ENCODE results near the gene KCNC4. TPM values are rescaled to one million over a fixed set of nuclear protein-coding genes. Genes with fewer than 3 reads are reported as not detected.

The KCNC4 gene
- total and polyA plus RNA-seq, 12 donors: 2.2 to 13.8 (median 5.1) TPM

DNA sequence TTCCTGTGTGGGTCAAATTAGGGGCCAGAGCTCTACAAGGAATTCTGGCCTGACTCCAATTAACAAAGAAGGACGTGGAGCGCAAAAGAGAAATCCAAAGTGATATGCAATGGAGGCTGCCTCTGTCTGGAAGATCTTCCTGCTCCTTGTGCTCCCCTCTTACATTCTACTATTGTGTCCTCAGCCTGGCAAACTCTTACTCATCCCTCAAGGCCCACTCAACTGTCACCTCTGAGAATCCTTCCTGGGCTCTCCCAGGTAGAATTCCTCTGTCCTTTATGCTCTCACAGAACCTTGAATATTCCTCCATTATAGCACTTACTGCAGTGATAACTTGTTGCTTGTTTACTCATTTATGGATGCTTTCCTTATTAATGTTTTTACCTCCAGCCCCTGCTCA is 31.4 kb downstream of the KCNC4 start:
- WGBS, 2 donors: 17 to 43% methylated on average over 2 of the region's 2 CpGs
- no peak for TF ChIP-seq CTCF (IDR thresholded peaks at IDR 0.05)
- Histone ChIP-seq H3K4me3 (no peak overlapping the region), H3K27me3 (no peaks in the 10 kb centered on the region), H3K27ac (no peak overlapping the region), H3K4me1 (peaks cover 0 to 33% (median 17%) of the 10 kb centered on the region in 9 donors), H3K9me3 (no peaks in the 10 kb centered on the region), H3K36me3 (no peaks in the 10 kb centered on the region)
- ATAC-seq (no peak), DNase-seq (no peak)
- intact Hi-C loops (cut with DNase I): no loop called here

- H3K27ac ChIP-seq: no peak overlapping the region
- ATAC-seq: no peak
- WGBS, 2 donors: 83 to 95% methylated on average over 4 of the region's 4 CpGs
Measured at GRCh38 chr1:110242062-110242461, 31.9 kb downstream of the KCNC4 start.

GRCh38 chr1:110242731-110243130 is 32.6 kb downstream of the KCNC4 start:
- intact Hi-C loops (cut with DNase I): no loop called here
- H3K4me3 ChIP-seq: no peak overlapping the region

More at GRCh38 chr1:110242062-110242461, 31.9 kb downstream of the KCNC4 start:
- Histone ChIP-seq H3K9me3 (no peaks in the 10 kb centered on the region), H3K36me3 (no peaks in the 10 kb centered on the region), H3K4me3 (no peak overlapping the region), H3K27me3 (no peaks in the 10 kb centered on the region), H3K4me1 (peaks cover 0 to 33% (median 17%) of the 10 kb centered on the region in 9 donors)
- no peak for DNase-seq
- intact Hi-C loops (cut with DNase I): no loop called here
- no peak for TF ChIP-seq CTCF (IDR thresholded peaks at IDR 0.05)

GRCh38 chr1:110243146-110243545 is 33.0 kb downstream of the KCNC4 start:
- intact Hi-C loops (cut with DNase I): no loop called here

More at GRCh38 chr1:110242731-110243130, 32.6 kb downstream of the KCNC4 start:
- Histone ChIP-seq H3K27me3 (no peaks in the 10 kb centered on the region), H3K9me3 (no peaks in the 10 kb centered on the region), H3K36me3 (no peaks in the 10 kb centered on the region), H3K27ac (no peak overlapping the region), H3K4me1 (peaks cover 0 to 30% (median 17%) of the 10 kb centered on the region in 9 donors)
- no peak for DNase-seq
- WGBS, 2 donors: 80 to 83% methylated on average over 4 of the region's 4 CpGs
- no peak for ATAC-seq
- TF ChIP-seq CTCF (IDR thresholded peaks at IDR 0.05): no peak

More at GRCh38 chr1:110243146-110243545, 33.0 kb downstream of the KCNC4 start:
- H3K4me3 ChIP-seq: no peak overlapping the region
- no peak for ATAC-seq
- no peak for DNase-seq
- H3K36me3 ChIP-seq: no peaks in the 10 kb centered on the region
- no peaks in the 10 kb centered on the region for H3K9me3 ChIP-seq
- no peak overlapping the region for H3K27ac ChIP-seq
- WGBS, 2 donors: 72 to 77% methylated on average over 7 of the region's 7 CpGs
- no peak for TF ChIP-seq CTCF (IDR thresholded peaks at IDR 0.05)
- peaks cover 0 to 27% (median 17%) of the 10 kb centered on the region in 9 donors for H3K4me1 ChIP-seq
- no peaks in the 10 kb centered on the region for H3K27me3 ChIP-seq
